Liver (tissue), 9 donors: ENCODE data around the gene TRIM25. TPM values are rescaled to one million over a fixed set of nuclear protein-coding genes. Genes with fewer than 3 reads are reported as not detected.

ENCODE experiments used
- DNase-seq: peaks from one replicate; pipeline ENCODE4 v3.0.0-alpha.2; 2017; ENCODE audit warnings: low spot score
- H3K27ac ChIP-seq, 2 donors: one replicate each; pipeline ENCODE4 v1.7.0; 2013; ENCODE audit warnings: inconsistent platforms in 2 of 2, low read length in 2 of 2, control low read depth in 1 of 2, low read depth in 1 of 2, mild to moderate bottlenecking in 1 of 2
- H3K27me3 ChIP-seq, 4 donors: one replicate each; pipeline versions ENCODE4 v1.6.1 to v1.7.0; 2013; ENCODE audit warnings: low read length in 3 of 4, inconsistent platforms in 1 of 4, mild to moderate bottlenecking in 1 of 4, moderate library complexity in 1 of 4; ENCODE audit not compliant: control insufficient read depth in 4 of 4, insufficient read depth in 4 of 4
- H3K36me3 ChIP-seq, 4 donors: one replicate each; pipeline versions ENCODE4 v1.6.1 to v1.7.0; 2013; ENCODE audit warnings: low read length in 3 of 4, mild to moderate bottlenecking in 3 of 4, low read depth in 1 of 4, moderate library complexity in 1 of 4; ENCODE audit not compliant: control insufficient read depth in 4 of 4, insufficient read depth in 3 of 4
- H3K4me1 ChIP-seq, 4 donors: one replicate each; pipeline versions ENCODE4 v1.6.1 to v1.7.0; 2013; ENCODE audit warnings: low read length in 3 of 4, mild to moderate bottlenecking in 3 of 4, moderate library complexity in 1 of 4; ENCODE audit not compliant: control insufficient read depth in 4 of 4, insufficient read depth in 4 of 4
- H3K4me3 ChIP-seq, 3 donors: one replicate each; pipeline versions ENCODE4 v1.6.1 to v1.7.0; 2013; ENCODE audit warnings: low read length in 3 of 3, control low read depth in 1 of 3, low read depth in 1 of 3, mild to moderate bottlenecking in 1 of 3
- H3K9ac ChIP-seq, 2 donors: one replicate each; pipeline ENCODE4 v1.7.0; 2013; ENCODE audit warnings: low read length in 2 of 2, mild to moderate bottlenecking in 2 of 2, moderate library complexity in 2 of 2, control low read depth in 1 of 2, low read depth in 1 of 2
- H3K9me3 ChIP-seq, 4 donors: one replicate each; pipeline versions ENCODE4 v1.6.1 to v1.7.0; 2013; ENCODE audit warnings: low read length in 3 of 4; ENCODE audit not compliant: control insufficient read depth in 4 of 4
- ATF3 ChIP-seq: IDR thresholded peaks from 2 replicates; pipeline ENCODE4 v1.6.1; 2016; ENCODE audit warnings: antibody characterized with exemption
- CTCF ChIP-seq: fragments of 150-350 bp; IDR thresholded peaks from 2 replicates; pipeline ENCODE4 v1.5.1; 2017; ENCODE audit warnings: improper control_type of control experiment, low read depth, low read length; ENCODE audit not compliant: missing input control
- EGR1 ChIP-seq, 2 donors: IDR thresholded peaks; 2 replicates each; pipeline ENCODE4 v1.6.1; 2016 to 2018; ENCODE audit warnings: antibody characterized with exemption in 2 of 2, low read depth in 2 of 2
- FOXA1 ChIP-seq: IDR thresholded peaks from 2 replicates; pipeline ENCODE4 v1.6.1; 2016; ENCODE audit warnings: antibody characterized with exemption
- FOXA2 ChIP-seq: IDR thresholded peaks from 2 replicates; pipeline ENCODE4 v1.6.1; 2016; ENCODE audit warnings: antibody characterized with exemption
- GABPA ChIP-seq, 2 donors: IDR thresholded peaks in 1 of 2; conservative IDR thresholded peaks in 1 of 2; 2 replicates each; pipeline ENCODE4 v1.6.1; 2016; ENCODE audit warnings: antibody characterized with exemption in 2 of 2, mild to moderate bottlenecking in 1 of 2, moderate library complexity in 1 of 2
- HNF4A ChIP-seq, 2 donors: conservative IDR thresholded peaks; 2 replicates each; pipeline ENCODE4 v1.6.1; 2016; ENCODE audit warnings: antibody characterized with exemption in 2 of 2, mild to moderate bottlenecking in 2 of 2
- HNF4G ChIP-seq: IDR thresholded peaks from 2 replicates; pipeline ENCODE4 v1.6.1; 2016; ENCODE audit warnings: antibody characterized with exemption
- JUND ChIP-seq, 2 donors: IDR thresholded peaks; 2 replicates each; pipeline ENCODE4 v1.6.1; 2016; ENCODE audit warnings: antibody characterized with exemption in 2 of 2
- MAX ChIP-seq: IDR thresholded peaks from 2 replicates; pipeline ENCODE4 v1.6.1; 2016; ENCODE audit warnings: antibody characterized with exemption
- NR2F2 ChIP-seq: IDR thresholded peaks from 2 replicates; pipeline ENCODE4 v1.6.1; 2016; ENCODE audit warnings: antibody characterized with exemption
- RAD21 ChIP-seq, 2 donors: IDR thresholded peaks; 2 replicates each; pipeline ENCODE4 v1.6.1; 2016; ENCODE audit warnings: antibody characterized with exemption in 2 of 2, mild to moderate bottlenecking in 2 of 2
- REST ChIP-seq: IDR thresholded peaks from 2 replicates; pipeline ENCODE4 v1.6.1; 2016; ENCODE audit warnings: antibody characterized with exemption, mild to moderate bottlenecking
- RXRA ChIP-seq, 2 donors: IDR thresholded peaks; 2 replicates each; pipeline ENCODE4 v1.6.1; 2017 to 2018; ENCODE audit warnings: antibody characterized with exemption in 2 of 2, mild to moderate bottlenecking in 1 of 2
- SP1 ChIP-seq: IDR thresholded peaks from 2 replicates; pipeline ENCODE4 v1.6.1; 2018; ENCODE audit warnings: antibody characterized with exemption, mild to moderate bottlenecking
- TAF1 ChIP-seq: conservative IDR thresholded peaks from 2 replicates; pipeline ENCODE4 v1.6.1; 2016; ENCODE audit warnings: antibody characterized with exemption, mild to moderate bottlenecking
- YY1 ChIP-seq: IDR thresholded peaks from 2 replicates; pipeline ENCODE4 v1.6.1; 2016; ENCODE audit warnings: antibody characterized with exemption, mild to moderate bottlenecking
- ZBTB33 ChIP-seq: IDR thresholded peaks from 2 replicates; pipeline ENCODE4 v1.6.1; 2016; ENCODE audit warnings: antibody characterized with exemption
- WGBS: extraction: QIAGEN DNeasy Blood & Tissue Kit; methylation state at CpG from one replicate; pipeline ENCODE4 v1.1.7; 2013; 5-methylcytosine and 5-hydroxymethylcytosine counted together
- polyA plus RNA-seq, 2 donors: library from polyadenylated mRNA; stranded (reverse) in 1 of 2; unstranded in 1 of 2; fragments of 200-250 nt in 1 of 2; fragments of >200 nt in 1 of 2; fragmentation: Nextera tagmentation in 1 of 2; extraction: Ambion mirVana in 1 of 2; gene quantifications; one replicate each; pipeline versions ENCODE4 v1.2.1 to v1.2.3, GENCODE V29; 2013 to 2015
- total RNA-seq, 2 donors: library from RNA; depleted of rRNA; stranded (reverse); fragments of >200 nt; gene quantifications; one replicate each; pipeline ENCODE4 v1.2.3, GENCODE V29; 2014
- donor health status: healthy.
- donor health status: healthy.
- donor health status: healthy.
- donor health status: healthy.
- donor health status: healthy.

TRIM25 gene
- total and polyA plus RNA-seq, 4 donors = 10.8 to 64.5 (median 15.6) TPM

- no peak overlapping the region for H3K9ac ChIP-seq
- WGBS = 65% methylated on average over 3 of the region's 3 CpGs
- H3K4me3 ChIP-seq = no peak overlapping the region
- peaks cover 0 to 6% (median 5%) of the 10 kb centered on the region in 4 donors for H3K36me3 ChIP-seq
- TF ChIP-seq SP1 = no peak
- TF ChIP-seq MAX = no peak
- no peak for TF ChIP-seq EGR1 (IDR thresholded peaks at IDR 0.05; ENCODE audit: low read depth in 2 of 2)
- no peak for TF ChIP-seq HNF4G
- no peak for TF ChIP-seq GABPA (IDR thresholded peaks at IDR 0.05 in 1 of 2, conservative IDR thresholded peaks at IDR 0.05 in 1 of 2)
- no peak for TF ChIP-seq RXRA (IDR thresholded peaks at IDR 0.05)
- no peak for TF ChIP-seq CTCF
- TF ChIP-seq HNF4A (conservative IDR thresholded peaks at IDR 0.05) = no peak
- TF ChIP-seq ZBTB33 = no peak
- TF ChIP-seq REST = no peak
- no peak for TF ChIP-seq RAD21 (IDR thresholded peaks at IDR 0.05)
- no peak for TF ChIP-seq ATF3
- no peak for TF ChIP-seq FOXA1
- no peak for TF ChIP-seq NR2F2
- no peak for TF ChIP-seq TAF1
- TF ChIP-seq YY1 = no peak
- H3K9me3 ChIP-seq = no peaks in the 10 kb centered on the region
- H3K27me3 ChIP-seq = no peaks in the 10 kb centered on the region
- no peaks in the 10 kb centered on the region for H3K4me1 ChIP-seq
- no peak for DNase-seq
- no peak overlapping the region for H3K27ac ChIP-seq
Observed at GRCh38 chr17:56851008-56851407, 62.8 kb downstream of the TRIM25 start.

GRCh38 chr17:56850591-56850990 lies 63.3 kb downstream of the TRIM25 start:
- H3K9me3 ChIP-seq = no peaks in the 10 kb centered on the region
- no peak overlapping the region for H3K4me3 ChIP-seq
- H3K27me3 ChIP-seq = no peaks in the 10 kb centered on the region
- peaks cover 0 to 6% (median 5%) of the 10 kb centered on the region in 4 donors for H3K36me3 ChIP-seq
- 95% methylated on average over 2 of the region's 2 CpGs for WGBS
- no peak overlapping the region for H3K9ac ChIP-seq
- no peak overlapping the region for H3K27ac ChIP-seq
- no peak for DNase-seq
- no peaks in the 10 kb centered on the region for H3K4me1 ChIP-seq
- no peak for TF ChIP-seq REST
- no peak for TF ChIP-seq JUND (IDR thresholded peaks at IDR 0.05)
- no peak for TF ChIP-seq RAD21 (IDR thresholded peaks at IDR 0.05)
- TF ChIP-seq ATF3 = no peak
- no peak for TF ChIP-seq FOXA2
- TF ChIP-seq GABPA (IDR thresholded peaks at IDR 0.05 in 1 of 2, conservative IDR thresholded peaks at IDR 0.05 in 1 of 2) = no peak
- TF ChIP-seq FOXA1 = no peak
- TF ChIP-seq RXRA (IDR thresholded peaks at IDR 0.05) = no peak
- no peak for TF ChIP-seq HNF4A (conservative IDR thresholded peaks at IDR 0.05)
- TF ChIP-seq MAX = no peak
- no peak for TF ChIP-seq ZBTB33
